Body of pancreas (tissue), 4 donors: ENCODE results near the gene HEXA. TPM values are rescaled to one million over a fixed set of nuclear protein-coding genes. Genes with fewer than 3 reads are reported as not detected.
"Not testable (repeated sequence)": the region's sequence is repeated elsewhere in the genome, so short reads cannot be mapped to it uniquely, and the experiment has no call there.

Experiments used
- ATAC-seq: fragments of 150-250 bp; one replicate; pipeline ENCODE4 v1.9.1; 2016
- DNase-seq, 4 donors: peaks; one replicate each; pipeline ENCODE4 v3.0.0-alpha.2; 2019
- H3K27ac ChIP-seq, 4 donors: fragments of 200-600 bp; sonication (generic); 1 replicate in 3 of 4; 2 replicates in 1 of 4; pipeline versions ENCODE4 v1.5.1 to v1.6.1; 2016 to 2019; ENCODE audit warnings: mild to moderate bottlenecking in 1 of 4, mixed read lengths in 1 of 4, moderate library complexity in 1 of 4
- H3K27me3 ChIP-seq, 2 donors: fragments of 200-600 bp; sonication (generic); one replicate each; pipeline ENCODE4 v1.6.0; 2016; ENCODE audit warnings: mild to moderate bottlenecking in 1 of 2
- H3K36me3 ChIP-seq, 2 donors: fragments of 200-600 bp; sonication (generic); replicated peaks in 1 of 2; 2 replicates each; pipeline ENCODE4 v1.5.1; 2016; ENCODE audit warnings: low read depth in 2 of 2; ENCODE audit not compliant: insufficient read depth in 1 of 2
- H3K4me1 ChIP-seq: fragments of 200-600 bp; sonication (generic); one replicate; pipeline ENCODE4 v1.6.0; 2016
- H3K4me3 ChIP-seq, 2 donors: fragments of 200-600 bp; sonication (generic); 1 replicate in 1 of 2; 2 replicates in 1 of 2; pipeline ENCODE4 v1.5.1; 2016 to 2019
- H3K9me3 ChIP-seq, 3 donors: fragments of 200-600 bp; sonication (generic); 1 replicate in 2 of 3; 2 replicates in 1 of 3; pipeline ENCODE4 v1.5.1; 2016
- CTCF ChIP-seq, 7 experiments: fragments of 450-650 bp in 4 of 7; fragments of 200-600 bp in 3 of 7; sonication (generic) in 3 of 7; IDR thresholded peaks; one replicate each; pipeline ENCODE4 v1.5.1; 2016 to 2019; ENCODE audit warnings: antibody characterized with exemption in 7 of 7
- POLR2A ChIP-seq, 3 donors: fragments of 450-650 bp; IDR thresholded peaks; one replicate each; pipeline ENCODE4 v1.6.1; 2016; ENCODE audit warnings: antibody characterized with exemption in 3 of 3, mild to moderate bottlenecking in 2 of 3
- WGBS, 2 donors: methylation state at CpG; one replicate each; pipeline ENCODE4 v1.1.5; 2017; 5-methylcytosine and 5-hydroxymethylcytosine counted together
- intact Hi-C: fragments of 100-400 bp; cut with DNase I; formaldehyde crosslinking; loops from one replicate; pipeline ENCODE4 v1.15.1; 2023
- total RNA-seq, 2 donors: library from RNA; depleted of rRNA; stranded (reverse); fragments of >200 nt; gene quantifications; one replicate each; pipeline ENCODE4 v1.1.0, GENCODE V29; 2016

The HEXA gene
- total RNA-seq, 2 donors from 2014 or later: 35.5 to 48.8 TPM

- TF ChIP-seq CTCF (IDR thresholded peaks at IDR 0.05) (no peak), POLR2A (IDR thresholded peaks at IDR 0.05) (no peak)
- H3K27me3 ChIP-seq: no peaks in the 10 kb centered on the region
- H3K9me3 ChIP-seq: no peaks in the 10 kb centered on the region
- no peak for ATAC-seq
- H3K4me3 ChIP-seq: no peak overlapping the region
- no peak for DNase-seq
- H3K36me3 ChIP-seq: no peaks in the 10 kb centered on the region
- no peak overlapping the region for H3K27ac ChIP-seq
- H3K4me1 ChIP-seq: no peaks in the 10 kb centered on the region
- intact Hi-C loops: no loop called here
Measured at GRCh38 chr15:72404841-72405240, 29.0 kb upstream of the HEXA start.

GRCh38 chr15:72404356-72404755 lies 28.5 kb upstream of the HEXA start:
- H3K4me3 ChIP-seq: no peak overlapping the region
- intact Hi-C loops: no loop called here
- WGBS, 2 donors: 24 to 37% methylated on average over 3 of the region's 3 CpGs
- ATAC-seq (no peak), DNase-seq (no peak)
- TF ChIP-seq CTCF (IDR thresholded peaks at IDR 0.05): no peak
- H3K27me3 ChIP-seq: no peaks in the 10 kb centered on the region
- H3K36me3 ChIP-seq: no peaks in the 10 kb centered on the region
- H3K27ac ChIP-seq: no peak overlapping the region
- H3K9me3 ChIP-seq: no peaks in the 10 kb centered on the region
- no peaks in the 10 kb centered on the region for H3K4me1 ChIP-seq

GRCh38 chr15:72402726-72403125 lies 26.9 kb upstream of the HEXA start:
- no peak overlapping the region for H3K4me3 ChIP-seq
- ATAC-seq: no peak
- DNase-seq: no peak
- H3K4me1 ChIP-seq: no peaks in the 10 kb centered on the region
- no peak for TF ChIP-seq POLR2A (IDR thresholded peaks at IDR 0.05)
- TF ChIP-seq CTCF (IDR thresholded peaks at IDR 0.05): no peak
- WGBS, 2 donors: 59 to 62% methylated on average over 5 of the region's 5 CpGs
- H3K27ac ChIP-seq: no peak overlapping the region
- intact Hi-C loops: no loop called here
- H3K27me3 ChIP-seq: no peaks in the 10 kb centered on the region
- H3K9me3 ChIP-seq: no peaks in the 10 kb centered on the region
- no peaks in the 10 kb centered on the region for H3K36me3 ChIP-seq

GRCh38 chr15:72398648-72399047 lies 22.8 kb upstream of the HEXA start:
- TF ChIP-seq CTCF (IDR thresholded peaks at IDR 0.05): no peak
- no peak for TF ChIP-seq POLR2A (IDR thresholded peaks at IDR 0.05)
- Histone ChIP-seq H3K27me3 (no peaks in the 10 kb centered on the region), H3K4me1 (no peaks in the 10 kb centered on the region), H3K27ac (no peak overlapping the region), H3K36me3 (no peaks in the 10 kb centered on the region), H3K9me3 (no peaks in the 10 kb centered on the region), H3K4me3 (no peak overlapping the region)
- DNase-seq (no peak), ATAC-seq (no peak)
- intact Hi-C loops: no loop called here
- 67 to 75% methylated on average over 7 of the region's 7 CpGs for WGBS, 2 donors

GRCh38 chr15:72397796-72398588 lies 22.2 kb upstream of the HEXA start, which contains the start of gene TMEM202:
Gene TMEM202, plus strand, starts transcription at chr15:72398305. Its CDS starts 22 bp downstream, at chr15:72398327.
- TF ChIP-seq CTCF (IDR thresholded peaks at IDR 0.05) (no peak), POLR2A (IDR thresholded peaks at IDR 0.05) (no peak)
- DNase-seq (no peak), ATAC-seq (no peak)
- WGBS, 2 donors: 51 to 69% methylated on average over 4 of the region's 4 CpGs
- Histone ChIP-seq H3K27me3 (no peaks in the 10 kb centered on the region), H3K4me3 (no peak within 1 kb of the TSS), H3K27ac (no peak within 1 kb of the TSS), H3K4me1 (no peaks in the 10 kb centered on the region), H3K36me3 (no peaks in the 10 kb centered on the region), H3K9me3 (no peaks in the 10 kb centered on the region)
- intact Hi-C loops: no loop called here

GRCh38 chr15:72396331-72396730 lies 20.5 kb upstream of the HEXA start:
- H3K4me3 ChIP-seq, H3K4me1 ChIP-seq, H3K27me3 ChIP-seq, ATAC-seq, H3K9me3 ChIP-seq, DNase-seq, H3K36me3 ChIP-seq, intact Hi-C loops, H3K27ac ChIP-seq: not testable (repeated sequence)
- 81% methylated on average over 8 of the region's 24 CpGs; no CpG with 5 or more reads in 1 of the 2 donors for whole genome bisulfite sequencing, 2 donors
